Endometrial microvascular endothelial cells (primary cell): ENCODE results near the gene METTL25B. TPM values are rescaled to one million over a fixed set of nuclear protein-coding genes. Genes with fewer than 3 reads are reported as not detected.

Source experiments
- in situ Hi-C: cut with HindIII; loops from 2 replicates; pipeline ENCODE4 v1.10.0; 2017; ENCODE audit warnings: low sequenced_read_pairs, low pct_unique_long_range_greater_than_20kb; ENCODE audit errors: inconsistent ontology term
- total RNA-seq: library from RNA; depleted of rRNA; stranded (reverse); fragments of >200 nt; gene quantifications from one replicate; pipeline ENCODE4 v1.2.3, GENCODE V29; 2015; ENCODE audit errors: inconsistent ontology term

The METTL25B gene
- total RNA-seq = 3.1 TPM

DNA sequence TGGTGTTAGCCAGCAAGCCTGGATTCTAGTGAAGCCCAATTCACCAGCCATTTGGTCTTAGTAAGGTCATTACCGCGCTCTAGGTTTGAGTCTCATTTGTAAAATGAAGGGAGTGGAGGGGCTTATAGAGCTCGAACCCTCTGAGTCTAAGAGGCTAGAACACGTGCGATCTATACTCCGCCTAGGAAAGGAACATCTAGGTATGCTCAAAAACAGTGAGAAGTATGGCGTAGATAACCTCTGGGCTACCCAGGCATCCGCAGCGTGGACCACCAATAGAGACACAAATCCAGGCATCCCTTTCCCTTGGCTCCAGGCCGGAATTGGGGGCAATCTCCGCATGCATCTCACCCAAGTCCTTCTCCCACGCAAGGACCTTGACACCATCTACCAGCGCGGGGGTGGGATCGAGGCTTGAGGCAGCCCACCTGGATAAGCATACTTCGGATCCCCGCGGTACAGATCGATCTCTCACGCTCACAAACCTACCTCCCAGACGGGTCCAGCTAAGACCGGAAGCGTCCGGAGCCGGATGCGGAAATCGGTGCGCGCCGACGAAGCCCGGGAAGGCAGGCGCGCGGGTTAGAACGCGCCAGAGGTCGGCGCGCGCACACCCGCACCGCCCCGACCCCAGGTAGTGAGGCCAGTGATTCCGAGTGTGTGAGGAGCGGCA lies at the start of gene METTL25B:
Gene METTL25B, plus strand, starts transcription at position 544 of the 673 bp plus-strand sequence. CDS start 636 bp downstream, outside the sequence.
- in situ Hi-C loops = no loop called here

DNA sequence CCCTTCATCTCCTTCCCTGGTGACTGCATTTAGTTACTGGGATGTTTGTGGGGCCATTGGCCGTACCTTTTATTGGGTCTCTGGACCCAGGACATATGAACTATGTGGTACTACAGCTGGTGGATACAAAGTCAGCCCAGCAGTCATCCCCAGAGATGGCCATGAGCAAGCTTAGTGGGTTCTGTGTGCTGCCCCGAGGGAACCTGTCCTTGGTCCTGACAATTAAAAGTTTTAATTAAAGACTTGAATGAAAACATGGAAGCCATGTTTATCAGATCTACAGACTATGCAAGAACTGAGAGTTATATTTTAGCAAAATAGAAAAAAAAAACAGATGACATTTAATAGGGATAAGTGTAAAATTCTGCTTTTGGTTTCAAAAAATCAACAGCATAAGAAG lies 48.2 kb upstream of the METTL25B start:
- in situ Hi-C loops = no loop called here

DNA sequence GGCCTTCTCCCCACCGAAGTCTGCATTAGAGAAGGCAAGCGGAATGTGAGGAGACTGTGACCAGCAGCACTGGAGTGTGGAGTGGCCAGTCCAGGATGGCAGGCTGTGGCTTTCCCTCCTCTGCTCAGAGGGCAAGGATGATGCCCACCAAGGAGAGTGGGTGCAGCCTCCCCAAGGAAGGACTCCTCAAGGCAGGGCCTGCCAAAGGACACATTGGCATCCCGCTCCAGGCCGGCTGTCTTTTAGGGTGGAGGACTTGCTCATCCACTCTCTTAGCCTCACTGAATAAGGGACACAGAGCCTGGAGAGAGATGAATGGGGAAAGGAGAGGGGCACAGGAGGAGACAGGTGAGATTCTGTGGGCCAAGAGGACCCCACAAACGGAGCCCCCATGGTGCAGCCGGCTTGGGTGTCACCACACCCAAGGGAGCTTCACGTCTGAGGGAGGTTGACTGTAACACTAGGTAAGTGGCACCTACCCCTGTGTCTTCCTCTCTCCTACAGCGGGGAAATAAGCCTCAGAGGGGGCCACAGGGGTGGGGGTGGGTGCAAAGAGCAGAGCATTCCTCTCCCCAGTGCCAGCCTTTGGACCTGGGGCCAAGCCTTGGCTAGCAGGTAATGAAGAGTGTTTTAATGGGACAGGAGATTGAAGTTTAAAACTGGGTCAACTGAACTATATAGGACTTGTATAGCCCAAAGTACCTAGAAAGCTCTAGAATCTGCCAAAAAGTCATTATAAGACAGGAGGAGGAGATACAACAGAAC lies 46.9 kb upstream of the METTL25B start:
- in situ Hi-C loops = no loop called here

DNA sequence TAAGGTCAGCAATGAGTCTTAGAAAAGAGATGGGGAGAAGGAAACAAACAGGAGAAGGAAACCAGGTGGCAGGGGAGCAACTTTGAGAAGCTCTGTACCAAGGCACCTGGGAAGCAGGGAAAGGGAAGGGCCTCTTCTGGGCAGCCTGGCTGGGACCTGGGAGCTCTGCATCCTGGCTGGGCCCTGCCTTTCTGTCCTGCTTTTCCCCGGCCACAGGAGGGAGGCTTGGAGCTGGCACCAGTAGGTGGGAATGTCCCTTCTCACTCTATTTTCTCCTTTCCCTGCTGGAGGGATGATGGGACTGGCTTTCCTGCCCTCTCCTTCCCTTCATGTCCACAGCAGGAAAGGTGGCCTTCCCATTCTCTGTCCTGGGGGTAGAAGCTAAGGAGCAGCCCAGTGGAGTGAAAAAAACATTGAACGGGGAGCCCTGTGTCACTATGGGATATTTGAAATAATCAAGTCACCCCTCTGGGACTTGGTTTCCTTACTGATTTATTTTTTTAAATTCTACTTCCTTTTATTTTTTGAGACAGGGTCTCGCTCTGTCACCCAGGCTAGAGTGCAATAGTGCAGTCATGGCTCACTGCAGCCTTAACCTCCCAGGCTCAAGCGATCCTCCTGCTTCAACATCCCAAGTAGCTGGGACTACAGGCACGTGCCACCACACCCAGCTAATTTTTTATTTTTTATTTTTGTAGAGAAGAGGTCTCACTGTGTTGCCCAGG lies 45.9 kb upstream of the METTL25B start:
- in situ Hi-C loops = no loop called here

DNA sequence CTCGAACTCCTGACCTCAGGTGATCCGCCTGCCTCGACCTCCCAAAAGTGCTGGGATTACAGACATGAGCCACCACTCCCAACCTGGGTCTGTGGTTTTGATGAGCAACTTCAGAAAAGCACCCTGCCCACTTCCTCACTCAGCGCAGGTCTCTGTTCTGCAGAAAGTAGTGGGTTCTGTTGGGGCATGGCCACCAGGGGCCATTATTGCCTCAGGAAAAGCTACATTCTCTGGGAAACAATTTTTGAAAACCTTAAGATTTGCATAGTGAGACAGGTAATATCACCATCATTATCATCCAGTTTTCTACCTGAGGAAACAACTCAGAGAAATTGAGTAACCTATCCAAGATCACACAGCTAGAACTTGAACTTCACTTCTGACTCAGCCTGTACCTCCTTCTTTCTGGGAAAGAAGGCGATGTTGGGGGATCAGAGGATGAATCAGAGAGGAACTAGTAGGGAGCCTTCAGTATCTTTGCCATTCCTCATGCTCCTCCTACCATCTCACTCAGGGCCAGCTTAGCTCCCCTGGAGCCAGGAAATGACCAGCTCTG lies 44.0 kb upstream of the METTL25B start:
- in situ Hi-C loops = no loop called here

DNA sequence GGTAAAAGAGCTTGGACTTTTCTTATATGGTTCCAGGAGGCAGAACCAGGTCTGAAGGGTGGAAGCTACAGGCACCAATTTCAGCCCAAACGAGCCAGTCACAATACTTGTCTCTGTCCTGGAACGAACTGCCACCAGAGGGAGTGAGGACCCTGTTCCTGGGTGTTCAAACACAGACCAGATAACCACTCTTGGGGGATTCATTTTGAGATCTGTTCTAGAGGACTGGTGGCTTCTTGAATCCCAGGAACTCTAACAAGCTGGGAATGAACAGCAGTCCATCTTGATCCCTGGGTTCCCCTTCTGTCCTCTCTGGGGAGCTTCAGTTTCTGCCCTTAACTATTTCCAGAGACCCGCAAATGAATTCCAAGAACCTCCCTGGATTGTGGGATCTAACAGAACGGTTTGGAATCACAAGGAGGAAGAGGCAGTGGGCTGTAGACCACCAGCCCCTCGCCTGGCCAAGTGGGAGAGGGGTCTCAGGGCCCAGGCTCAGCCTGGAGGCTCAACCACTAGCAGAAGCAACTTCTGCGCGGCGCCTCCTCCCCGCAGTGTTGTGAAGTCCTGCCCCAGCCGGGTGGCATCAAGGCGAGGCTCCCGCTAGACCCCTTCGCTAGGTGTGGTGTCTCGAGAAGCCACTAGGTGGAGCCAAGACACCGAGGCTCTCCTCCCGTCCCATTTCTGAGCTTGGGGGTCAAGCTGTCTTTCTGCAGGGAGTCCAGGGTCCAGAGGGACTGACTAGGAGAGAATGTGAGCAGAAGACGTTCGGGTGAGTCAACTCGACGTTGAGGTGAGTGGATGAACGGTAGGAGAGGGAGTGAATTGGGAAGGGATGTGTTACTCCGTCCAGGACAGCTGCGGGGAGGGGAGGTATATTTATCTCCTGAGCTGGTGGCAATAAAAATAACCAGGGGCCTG lies 39.0 kb upstream of the METTL25B start:
- in situ Hi-C loops = no loop called here

DNA sequence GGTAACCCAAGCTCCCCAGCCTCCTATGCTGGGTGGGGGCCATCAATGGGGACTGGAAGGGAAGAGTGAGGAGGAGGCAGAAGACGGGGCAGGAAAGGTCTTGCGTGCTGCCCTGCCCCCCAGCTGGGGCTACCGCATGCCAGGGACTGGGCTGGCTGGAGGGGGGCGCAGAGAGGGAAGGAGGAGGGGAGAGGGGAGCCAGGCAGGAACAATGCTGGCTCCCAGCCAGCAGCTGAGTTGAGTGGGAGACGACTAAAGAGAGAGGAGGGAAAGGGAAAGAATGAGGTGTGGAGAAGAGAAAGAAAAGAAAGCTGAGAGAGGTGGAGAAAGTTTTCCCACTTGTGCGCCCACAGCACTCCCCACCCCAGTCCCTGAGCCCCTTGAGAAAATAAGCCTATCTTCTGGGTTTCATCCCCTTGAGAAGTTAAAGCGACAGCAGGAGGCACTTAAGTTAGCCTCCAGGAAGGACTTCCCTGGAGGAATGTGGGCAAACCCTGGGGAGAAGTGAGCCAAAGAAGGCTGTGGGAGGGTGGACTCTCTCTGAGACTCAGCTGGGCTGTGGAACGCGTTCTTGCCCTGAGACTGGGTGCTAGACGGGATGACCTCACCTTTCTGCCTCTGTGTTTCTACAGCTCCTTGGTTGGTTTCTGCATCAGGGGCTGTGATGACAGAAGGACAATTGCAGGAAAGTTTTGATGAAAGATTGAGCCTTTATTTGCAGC lies 38.2 kb upstream of the METTL25B start:
- in situ Hi-C loops = no loop called here

DNA sequence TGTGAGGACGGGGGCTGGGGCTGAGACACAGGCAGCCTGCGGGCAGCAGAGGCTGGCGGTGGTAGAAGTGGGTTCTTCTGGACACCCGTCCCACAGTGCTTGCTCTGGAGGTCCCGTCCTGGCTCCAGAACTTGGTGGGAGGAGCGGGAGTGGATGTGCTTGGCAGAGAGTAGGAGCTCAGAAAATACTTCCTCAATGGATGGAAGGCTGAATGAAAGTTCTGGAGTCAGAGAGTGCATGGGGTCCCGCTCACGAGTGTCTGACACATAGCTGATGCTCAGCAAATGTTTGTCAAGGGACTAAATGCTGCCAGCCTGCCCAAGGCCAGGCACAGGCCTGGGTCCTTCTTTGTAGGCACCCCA lies 37.6 kb upstream of the METTL25B start:
- in situ Hi-C loops = no loop called here

DNA sequence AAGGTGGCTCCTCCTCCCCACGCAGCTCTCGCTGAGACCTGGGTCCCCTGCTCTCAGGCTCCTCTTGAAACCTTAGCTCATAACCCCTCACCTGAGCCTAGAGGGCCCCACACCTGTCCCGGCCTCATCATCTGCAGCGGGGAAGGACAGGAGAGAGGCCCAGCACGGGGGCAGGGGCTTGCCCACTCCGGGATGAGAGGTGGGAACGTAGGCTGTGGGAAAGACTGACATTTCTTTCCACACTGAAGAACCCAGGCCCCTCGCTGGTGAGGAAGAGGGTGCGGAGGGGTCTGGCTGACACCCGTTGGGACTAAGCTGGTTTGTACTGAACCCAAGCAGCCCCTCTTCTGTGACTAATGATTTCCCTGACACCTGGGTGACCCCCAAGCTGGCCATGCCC lies 37.1 kb upstream of the METTL25B start:
- in situ Hi-C loops = no loop called here

DNA sequence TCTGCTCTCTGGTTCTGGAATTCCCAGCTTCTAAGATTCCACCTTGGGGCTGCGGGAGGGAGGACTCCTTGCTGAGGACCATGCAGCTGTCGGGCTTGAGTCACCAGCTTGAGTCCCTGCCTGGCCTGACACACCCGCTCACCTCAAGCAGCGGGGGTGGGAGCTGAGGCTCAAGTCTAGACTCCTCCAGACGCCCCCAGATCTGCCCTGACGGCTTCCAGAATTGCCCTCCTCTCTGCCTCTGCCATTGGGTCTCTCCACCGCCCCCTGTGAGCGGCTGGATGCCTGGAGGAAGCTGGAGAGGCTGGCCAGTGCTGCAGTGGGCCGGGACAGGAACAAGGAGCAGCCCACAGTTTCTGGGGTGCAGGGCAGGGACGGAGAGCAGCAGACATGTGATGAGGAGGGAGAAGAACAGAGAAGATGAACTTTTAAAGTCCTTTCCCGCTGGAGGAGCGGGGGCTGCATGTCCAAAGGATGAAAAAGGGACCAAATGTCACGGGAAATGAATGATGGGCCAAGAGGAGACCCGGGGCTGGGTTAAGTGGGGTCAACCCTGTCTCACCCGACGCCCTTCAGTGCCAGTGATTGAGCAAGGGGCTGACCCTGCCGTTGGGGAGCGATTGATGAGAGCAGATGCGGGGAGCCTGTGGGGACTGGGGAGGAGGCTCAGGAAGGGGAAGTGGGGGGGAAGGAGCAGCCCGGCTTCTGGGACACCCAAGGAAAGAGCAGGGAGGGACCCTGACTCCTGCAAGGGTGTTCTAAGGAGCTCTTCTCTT lies 36.4 kb upstream of the METTL25B start:
- in situ Hi-C loops = no loop called here

DNA sequence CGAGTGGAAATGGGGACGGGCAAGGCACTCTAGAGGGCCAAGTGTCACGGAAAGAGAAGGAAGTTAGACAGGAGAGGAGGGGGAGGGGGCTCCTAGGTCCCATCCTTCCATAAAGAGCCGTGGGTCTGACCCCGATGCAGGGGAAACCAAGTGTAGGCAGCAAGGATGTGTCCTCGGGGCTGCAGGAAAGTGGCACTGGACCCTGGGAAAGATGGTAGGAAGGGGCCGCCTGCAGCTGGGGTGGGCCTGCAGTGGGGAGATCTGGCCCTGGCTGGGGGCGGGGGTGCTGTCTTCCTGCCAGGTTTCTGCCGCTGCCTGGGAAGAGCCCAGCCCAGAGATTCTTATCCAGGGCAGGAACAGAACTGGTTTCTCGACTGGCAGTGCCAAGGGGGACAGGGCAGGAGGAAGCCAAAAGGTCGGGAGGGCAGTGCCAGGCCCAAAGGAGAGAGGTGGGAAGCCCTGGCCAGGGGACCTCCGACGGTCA lies 35.8 kb upstream of the METTL25B start:
- in situ Hi-C loops = no loop called here

DNA sequence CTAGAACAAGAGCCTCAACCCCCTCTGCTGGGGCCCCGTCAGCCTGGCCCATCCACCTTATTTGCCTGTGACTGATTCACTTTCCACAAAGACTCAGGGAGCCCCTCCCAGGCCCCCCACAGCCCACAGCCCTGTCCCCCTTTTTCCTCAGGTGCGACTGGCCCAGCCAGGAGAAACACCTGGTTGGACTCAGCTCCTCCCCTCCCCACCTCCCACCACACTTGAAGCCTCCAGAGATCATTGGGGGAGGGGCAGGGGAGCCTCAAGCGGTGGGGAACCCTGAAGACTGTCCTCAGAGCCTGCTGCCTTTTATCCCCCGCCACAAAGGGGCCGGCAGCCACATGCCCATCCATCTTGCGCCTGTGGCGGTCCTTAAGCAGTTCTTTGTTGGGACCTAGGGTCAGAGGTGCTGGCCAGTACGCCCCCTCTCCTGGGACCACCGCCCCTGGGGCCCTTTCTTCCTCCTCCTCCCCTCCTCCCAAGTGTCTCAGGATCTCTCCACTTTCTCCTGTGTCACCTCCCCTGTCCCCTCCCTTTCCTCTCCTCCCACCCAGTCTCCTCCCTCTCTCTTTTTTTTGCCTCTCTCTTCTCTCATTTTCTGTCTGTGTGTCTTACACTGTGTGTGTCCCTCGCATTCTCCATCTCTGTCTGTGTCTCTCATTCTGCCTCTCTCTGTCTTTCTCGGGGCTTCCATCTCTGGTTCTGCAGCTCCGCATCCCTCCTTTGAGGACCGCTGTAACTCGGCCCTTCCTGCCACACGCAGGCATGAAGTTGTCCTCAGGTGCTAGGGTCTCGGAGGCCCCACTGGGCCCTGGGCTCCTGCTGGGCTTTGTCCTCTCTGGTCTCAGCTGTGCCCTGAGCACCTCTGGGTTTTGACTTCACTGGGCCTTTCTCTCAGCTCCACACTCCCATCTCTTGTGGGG lies 35.1 kb upstream of the METTL25B start:
- in situ Hi-C loops = no loop called here

DNA sequence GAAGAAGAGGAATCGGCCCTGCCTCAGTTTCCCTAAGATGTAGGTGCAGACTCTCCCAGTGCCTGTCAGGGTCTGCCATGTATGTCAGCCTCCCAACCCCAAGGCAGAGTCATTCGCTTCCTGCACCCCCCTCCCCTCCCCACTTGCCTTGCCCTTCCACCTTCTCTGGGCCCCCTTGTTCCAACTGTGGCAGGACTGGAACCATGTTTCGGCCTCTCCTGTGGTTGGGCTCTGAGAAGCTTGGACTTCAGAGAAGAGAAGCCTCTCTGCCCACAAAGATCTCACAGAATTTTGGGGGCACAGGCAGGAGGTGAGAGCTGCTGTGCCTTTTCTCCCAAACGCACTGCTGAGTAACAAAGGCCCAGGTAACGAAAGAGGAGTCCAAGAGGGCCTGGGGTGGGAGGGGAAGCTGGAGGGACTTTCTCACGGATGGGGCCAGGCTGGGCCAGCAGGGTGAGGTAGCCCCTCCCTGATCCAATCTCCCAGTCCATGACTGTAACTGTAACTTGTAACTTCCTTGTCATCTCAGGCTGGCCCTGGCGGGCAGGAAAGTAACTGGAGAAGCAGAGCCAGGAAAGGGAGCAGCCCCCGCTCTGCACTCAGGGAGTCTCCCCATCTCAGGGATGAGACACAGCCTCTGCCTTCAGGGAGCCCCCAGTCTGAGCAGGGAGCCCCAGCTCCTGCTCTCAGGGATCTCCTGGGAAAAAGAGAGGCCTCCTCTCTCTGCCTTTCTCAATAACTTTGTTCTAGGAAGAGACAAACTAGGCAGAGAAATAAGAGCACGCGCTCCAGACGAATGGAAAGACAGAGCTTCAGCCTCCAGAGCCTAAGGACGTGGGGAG lies 34.2 kb upstream of the METTL25B start:
- in situ Hi-C loops = no loop called here

DNA sequence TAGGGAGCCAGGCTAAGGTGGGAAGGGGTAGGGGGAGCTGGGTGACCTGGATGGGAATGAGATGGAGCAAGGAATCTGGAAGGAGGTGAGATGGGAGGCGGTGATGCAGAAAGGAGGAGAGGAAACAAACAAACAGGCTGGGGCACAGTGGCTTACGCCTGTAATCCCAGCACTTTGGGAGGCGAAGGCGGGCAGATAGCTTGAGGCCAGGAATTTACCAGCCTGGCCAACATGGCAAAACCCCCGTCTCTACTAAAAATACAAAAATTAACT lies 33.6 kb upstream of the METTL25B start:
- in situ Hi-C loops = no loop called here

DNA sequence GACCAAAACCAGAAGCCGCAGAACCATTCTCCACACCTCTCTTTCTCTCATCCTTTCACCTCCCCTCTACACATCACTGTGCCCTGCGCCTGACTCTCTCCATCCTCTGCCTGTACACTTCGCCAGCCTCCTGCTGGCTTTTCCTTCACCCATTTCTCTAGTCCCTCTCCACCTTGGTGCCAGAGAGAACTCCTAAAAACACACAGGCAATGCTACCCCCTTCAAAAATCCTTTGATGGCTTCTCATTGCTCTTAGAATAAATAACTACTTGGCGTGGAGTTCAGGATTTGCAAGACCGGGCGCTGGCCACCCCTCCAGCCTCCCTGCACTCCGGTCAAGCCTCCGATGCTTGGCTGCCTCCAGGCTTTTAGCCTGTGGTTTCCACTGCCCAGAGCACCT lies 31.5 kb upstream of the METTL25B start:
- in situ Hi-C loops = no loop called here

DNA sequence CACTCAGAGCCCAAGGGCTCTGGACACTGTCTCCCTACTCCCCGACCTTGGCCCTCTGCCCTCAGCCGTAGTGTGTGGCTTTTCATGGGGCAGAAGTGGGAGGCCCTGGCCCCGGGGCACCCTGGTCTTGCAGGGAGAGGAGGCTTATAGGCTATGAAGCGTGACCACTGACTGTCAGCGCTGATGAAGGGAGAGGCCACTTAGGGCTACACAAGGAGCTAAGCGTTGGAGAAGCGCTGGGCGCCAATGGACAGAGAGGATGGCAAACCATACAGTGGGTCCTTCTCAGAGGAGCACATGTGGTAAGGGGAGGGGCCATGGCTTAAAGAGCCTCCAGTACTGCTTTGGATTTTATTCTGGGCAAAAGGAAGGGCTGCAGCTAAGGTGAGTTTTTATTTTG lies 30.8 kb upstream of the METTL25B start:
- in situ Hi-C loops = no loop called here
